GM10266 (cell line): ENCODE results near the gene SERPINB6.

ENCODE experiments used
- DNase-seq: peaks from one replicate; pipeline ENCODE4 v3.0.0; 2012; ENCODE audit errors: extremely low spot score
- CTCF ChIP-seq: IDR thresholded peaks from 2 replicates; pipeline ENCODE4 v1.5.1; 2012; ENCODE audit warnings: mild to moderate bottlenecking, low read depth; ENCODE audit not compliant: control insufficient read depth, insufficient read depth; ENCODE audit errors: missing control alignments

Gene SERPINB6

GRCh38 chr6:2982426-2983117 lies 11.2 kb upstream of the SERPINB6 start:
- no peak for DNase-seq
- TF ChIP-seq CTCF, result no peak

GRCh38 chr6:2980465-2980855 lies 9.1 kb upstream of the SERPINB6 start:
- TF ChIP-seq CTCF, result no peak
- DNase-seq, result no peak

GRCh38 chr6:2979819-2980464 lies 8.6 kb upstream of the SERPINB6 start:
- TF ChIP-seq CTCF, result no peak
- no peak for DNase-seq

GRCh38 chr6:2978923-2979322 lies 7.6 kb upstream of the SERPINB6 start:
- no peak for TF ChIP-seq CTCF
- no peak for DNase-seq

GRCh38 chr6:2977799-2978590 lies 6.6 kb upstream of the SERPINB6 start:
- DNase-seq, result no peak
- TF ChIP-seq CTCF, result no peak

- DNase-seq, result no peak
- no peak for TF ChIP-seq CTCF
Measured at GRCh38 chr6:2977290-2977689, 5.9 kb upstream of the SERPINB6 start.
